ENCODE measurements around the gene ARAP3. TPM values are rescaled to one million over a fixed set of nuclear protein-coding genes. Genes with fewer than 3 reads are reported as not detected.

The ARAP3 gene
- total RNA-seq, 1 donor from 2014 or later = 239 TPM

GRCh38 chr5:141680178-141680577, 1.9 kb downstream of the ARAP3 start:
- H3K4me1 Mint-ChIP-seq (ENCODE audit: unreplicated experiment) = peaks cover 58% of the 10 kb centered on the region
- H3K36me3 Mint-ChIP-seq (ENCODE audit: low read depth, unreplicated experiment) = peaks cover 19% of the 10 kb centered on the region
- TF ChIP-seq CTCF (IDR thresholded peaks at IDR 0.05; ENCODE audit: unreplicated experiment) = no peak
- H3K9me3 Mint-ChIP-seq (ENCODE audit: unreplicated experiment) = no peaks in the 10 kb centered on the region
- peaks cover 17% of the 10 kb centered on the region for H3K27me3 Mint-ChIP-seq (ENCODE audit: unreplicated experiment)
- peak overlapping the region; percentile 100 for H3K27ac Mint-ChIP-seq (ENCODE audit: unreplicated experiment)
- peak overlapping the region; percentile 91 for H3K4me3 Mint-ChIP-seq (ENCODE audit: unreplicated experiment)
- no peak for DNase-seq (ENCODE audit: low spot score)

- peaks cover 13% of the 10 kb centered on the region for H3K27me3 Mint-ChIP-seq (ENCODE audit: unreplicated experiment)
- H3K4me1 Mint-ChIP-seq (ENCODE audit: unreplicated experiment) = peaks cover 58% of the 10 kb centered on the region
- peak overlapping the region; percentile 13 for H3K27ac Mint-ChIP-seq (ENCODE audit: unreplicated experiment)
- DNase-seq (ENCODE audit: low spot score) = peak; percentile 53
- H3K9me3 Mint-ChIP-seq (ENCODE audit: unreplicated experiment) = no peaks in the 10 kb centered on the region
- peak overlapping the region; percentile 28 for H3K4me3 Mint-ChIP-seq (ENCODE audit: unreplicated experiment)
- peaks cover 30% of the 10 kb centered on the region for H3K36me3 Mint-ChIP-seq (ENCODE audit: low read depth, unreplicated experiment)
- TF ChIP-seq CTCF (IDR thresholded peaks at IDR 0.05; ENCODE audit: unreplicated experiment) = peak; percentile 66
Observed at GRCh38 chr5:141677415-141677814, 4.6 kb downstream of the ARAP3 start.

DNA sequence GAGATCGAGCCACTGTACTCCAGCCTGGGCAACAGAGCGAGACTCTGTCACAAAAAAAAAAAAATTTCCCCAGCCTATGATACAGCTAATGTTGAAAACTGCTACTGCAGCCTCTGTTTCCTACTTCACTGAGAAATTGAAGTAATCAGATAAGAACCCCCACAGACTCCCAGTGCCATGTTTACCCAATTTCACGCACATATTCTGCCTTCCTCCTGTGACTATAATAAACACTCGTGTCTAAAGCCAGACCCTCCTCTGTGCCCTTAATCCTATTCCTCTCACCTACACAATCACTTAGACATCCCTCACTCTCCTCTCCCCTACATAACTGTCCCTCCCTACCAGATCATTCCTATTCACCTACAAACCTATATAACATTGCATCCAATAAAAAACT, 6.4 kb downstream of the ARAP3 start:
- peaks cover 26% of the 10 kb centered on the region for H3K36me3 Mint-ChIP-seq (ENCODE audit: low read depth, unreplicated experiment)
- peaks cover 7% of the 10 kb centered on the region for H3K27me3 Mint-ChIP-seq (ENCODE audit: unreplicated experiment)
- no peak for TF ChIP-seq CTCF (IDR thresholded peaks at IDR 0.05; ENCODE audit: unreplicated experiment)
- no peak overlapping the region for H3K4me3 Mint-ChIP-seq (ENCODE audit: unreplicated experiment)
- H3K27ac Mint-ChIP-seq (ENCODE audit: unreplicated experiment) = no peak overlapping the region
- H3K4me1 Mint-ChIP-seq (ENCODE audit: unreplicated experiment) = peaks cover 56% of the 10 kb centered on the region
- DNase-seq (ENCODE audit: low spot score) = no peak
- H3K9me3 Mint-ChIP-seq (ENCODE audit: unreplicated experiment) = no peaks in the 10 kb centered on the region

- no peak for DNase-seq (ENCODE audit: low spot score)
- Mint-ChIP-seq H3K9me3 (ENCODE audit: unreplicated experiment) (no peaks in the 10 kb centered on the region), H3K4me3 (ENCODE audit: unreplicated experiment) (peak overlapping the region; percentile 83)
Observed at GRCh38 chr5:141674747-141675146, 7.3 kb downstream of the ARAP3 start.

More at GRCh38 chr5:141674747-141675146, 7.3 kb downstream of the ARAP3 start:
- no peak for TF ChIP-seq CTCF (IDR thresholded peaks at IDR 0.05; ENCODE audit: unreplicated experiment)
- H3K36me3 Mint-ChIP-seq (ENCODE audit: low read depth, unreplicated experiment) = peaks cover 35% of the 10 kb centered on the region
- peaks cover 7% of the 10 kb centered on the region for H3K27me3 Mint-ChIP-seq (ENCODE audit: unreplicated experiment)
- peaks cover 47% of the 10 kb centered on the region for H3K4me1 Mint-ChIP-seq (ENCODE audit: unreplicated experiment)
- peak overlapping the region; percentile 81 for H3K27ac Mint-ChIP-seq (ENCODE audit: unreplicated experiment)

Measured in endothelial cell (in vitro differentiated cells).